GM19351 (cell line): ENCODE data around the gene IL17RC.
"Not testable (repeated sequence)": the region's sequence is repeated elsewhere in the genome, so short reads cannot be mapped to it uniquely, and the experiment has no call there.

Experiments used
- ATAC-seq: cut with Tn5 transposase; IDR thresholded peaks from one replicate; pipeline ENCODE4 v1.9.1; 2021; ENCODE audit warnings: mild to moderate bottlenecking, moderate library complexity; ENCODE audit not compliant: unreplicated experiment

The IL17RC gene

GRCh38 chr3:9914011-9914410 lies 2.9 kb upstream of the IL17RC start:
- ATAC-seq = no peak

GRCh38 chr3:9914559-9915253 lies 2.2 kb upstream of the IL17RC start:
- ATAC-seq = no peak

- peak; percentile 60 for ATAC-seq
These were observed 1.4 kb upstream of the IL17RC start for GRCh38 chr3:9915254-9916141.

- no peak for ATAC-seq
These were observed 558 bp upstream of the IL17RC start for GRCh38 chr3:9916346-9916733.

- no peak for ATAC-seq
These were observed 922 bp downstream of the IL17RC start for GRCh38 chr3:9917820-9918219.

GRCh38 chr3:9918261-9919038 lies 1.6 kb downstream of the IL17RC start:
- no peak for ATAC-seq

GRCh38 chr3:9928158-9928557 lies 11.3 kb downstream of the IL17RC start:
- ATAC-seq = no peak

- no peak for ATAC-seq
These were observed 14.0 kb downstream of the IL17RC start for GRCh38 chr3:9930804-9931418.

- no peak for ATAC-seq
These were observed 15.6 kb downstream of the IL17RC start for GRCh38 chr3:9932535-9932842.

GRCh38 chr3:9932843-9933560 lies 16.1 kb downstream of the IL17RC start:
- peak; percentile 65 for ATAC-seq

- peak; percentile 82 for ATAC-seq
These were observed 16.8 kb downstream of the IL17RC start, which contains the start of gene CRELD1 for GRCh38 chr3:9933561-9934234. Gene CRELD1 (plus strand): TSS chr3:9933834. CDS start chr3:9934439, 605 bp downstream.

- ATAC-seq = no peak
These were observed 17.3 kb downstream of the IL17RC start for GRCh38 chr3:9934235-9934621.

- no peak for ATAC-seq
These were observed 18.1 kb downstream of the IL17RC start for GRCh38 chr3:9934993-9935392.

GRCh38 chr3:9935966-9936510 lies 19.1 kb downstream of the IL17RC start:
- no peak for ATAC-seq

- no peak for ATAC-seq
These were observed 20.8 kb downstream of the IL17RC start for GRCh38 chr3:9937486-9938238.

GRCh38 chr3:9938966-9939365 lies 22.1 kb downstream of the IL17RC start:
- ATAC-seq = no peak

GRCh38 chr3:9939906-9940305 lies 23.0 kb downstream of the IL17RC start:
- not testable (repeated sequence) for ATAC-seq

- no peak for ATAC-seq
These were observed 23.8 kb downstream of the IL17RC start for GRCh38 chr3:9940746-9941145.

GRCh38 chr3:9942164-9942563 lies 25.3 kb downstream of the IL17RC start:
- no peak for ATAC-seq
